H54 (cell line): ENCODE measurements around the gene ACOXL.

Experiments used
- DNase-seq: peaks from one replicate; pipeline ENCODE4 v3.0.0; 2011; ENCODE audit warnings: low spot score, mixed read lengths; ENCODE audit not compliant: insufficient read length
- FAIRE-seq: peaks from 3 replicates; lab custom pipeline; 2011; peaks lifted over from hg19 to GRCh38; lab: Jason Lieb, UNC
- POLR2A ChIP-seq: IDR thresholded peaks from 2 replicates; pipeline ENCODE4 v1.6.1; 2011; ENCODE audit warnings: low read depth, mild to moderate bottlenecking, low read length

Gene ACOXL

GRCh38 chr2:110971811-110972210 lies 239.4 kb downstream of the ACOXL start:
- FAIRE-seq, result no peak
- no peak for DNase-seq
- no peak for TF ChIP-seq POLR2A

DNA sequence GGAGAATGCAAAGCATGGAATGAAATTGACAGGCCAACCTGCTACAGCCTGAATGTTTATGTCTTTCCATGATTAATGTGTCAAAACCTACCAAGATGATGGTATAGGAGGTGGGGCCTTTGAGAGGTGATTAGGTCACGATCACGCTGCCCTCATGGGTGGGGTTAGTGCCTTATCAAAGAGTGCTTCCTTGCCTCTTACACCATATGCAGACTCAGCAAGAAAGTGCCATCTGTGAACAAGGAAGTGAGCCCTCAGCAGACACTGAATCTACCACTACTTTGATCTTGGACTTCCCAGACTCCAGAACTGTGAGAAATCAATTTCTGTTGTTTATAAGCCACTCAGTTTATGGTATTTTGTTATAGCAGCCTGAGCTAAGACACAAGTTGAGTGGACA lies 240.9 kb downstream of the ACOXL start:
- FAIRE-seq (no peak), DNase-seq (no peak)
- no peak for TF ChIP-seq POLR2A

GRCh38 chr2:110977403-110977802 lies 245.0 kb downstream of the ACOXL start:
- no peak for TF ChIP-seq POLR2A
- DNase-seq (no peak), FAIRE-seq (no peak)

DNA sequence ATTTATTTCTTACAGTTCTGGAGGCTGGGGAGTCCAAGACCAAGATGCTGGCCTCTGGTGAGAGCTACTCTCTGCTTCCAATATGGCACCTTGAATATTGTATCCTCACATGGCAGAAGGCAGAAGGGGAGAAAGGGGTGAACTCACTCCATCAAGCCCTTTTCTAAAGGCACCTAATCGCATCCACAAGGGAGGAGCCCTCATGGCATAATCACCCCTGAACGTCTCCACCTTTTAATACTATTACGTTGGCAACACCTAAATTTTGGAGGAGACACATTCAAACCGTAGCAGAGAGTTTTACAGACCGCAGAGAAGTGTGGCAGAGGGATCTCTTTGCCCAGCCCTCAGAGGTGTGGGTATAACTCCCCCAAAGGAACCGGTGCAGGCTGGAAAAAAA lies 245.8 kb downstream of the ACOXL start:
- TF ChIP-seq POLR2A, result no peak
- DNase-seq (no peak), FAIRE-seq (no peak)

DNA sequence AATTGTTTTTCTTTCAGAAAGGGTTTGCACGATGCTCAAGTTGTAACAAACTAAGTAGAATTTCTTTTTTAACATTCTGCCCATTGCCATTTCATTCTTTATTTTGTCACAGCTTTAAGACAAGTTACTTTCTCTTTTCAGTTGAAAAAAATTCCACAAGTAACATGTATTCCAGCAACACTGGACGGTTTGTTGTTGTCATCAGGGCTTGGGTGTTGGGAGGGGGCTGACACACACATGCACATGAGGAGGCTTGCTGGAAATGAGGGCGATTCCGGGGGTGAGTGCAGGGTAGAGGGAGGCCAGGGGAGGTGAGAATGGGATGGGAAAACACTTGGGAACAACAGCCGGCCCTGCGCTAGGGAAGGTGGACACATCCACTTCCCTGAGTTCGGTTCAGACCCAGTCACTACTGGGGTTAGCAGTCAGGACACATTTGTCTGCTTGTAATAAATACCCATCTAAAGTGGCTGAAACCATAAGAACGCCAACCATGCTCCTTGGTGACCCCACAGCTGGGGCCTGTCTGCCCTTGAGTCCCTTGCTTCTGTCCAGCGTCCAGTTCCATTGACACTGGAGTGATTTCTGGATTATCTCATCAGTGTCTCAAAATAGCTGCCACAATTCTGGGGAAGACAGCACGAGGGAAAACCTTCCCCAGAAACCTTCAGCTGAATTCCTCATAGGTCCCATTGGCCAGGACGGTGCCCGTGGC lies 246.5 kb downstream of the ACOXL start:
- DNase-seq (no peak), FAIRE-seq (no peak)
- no peak for TF ChIP-seq POLR2A

DNA sequence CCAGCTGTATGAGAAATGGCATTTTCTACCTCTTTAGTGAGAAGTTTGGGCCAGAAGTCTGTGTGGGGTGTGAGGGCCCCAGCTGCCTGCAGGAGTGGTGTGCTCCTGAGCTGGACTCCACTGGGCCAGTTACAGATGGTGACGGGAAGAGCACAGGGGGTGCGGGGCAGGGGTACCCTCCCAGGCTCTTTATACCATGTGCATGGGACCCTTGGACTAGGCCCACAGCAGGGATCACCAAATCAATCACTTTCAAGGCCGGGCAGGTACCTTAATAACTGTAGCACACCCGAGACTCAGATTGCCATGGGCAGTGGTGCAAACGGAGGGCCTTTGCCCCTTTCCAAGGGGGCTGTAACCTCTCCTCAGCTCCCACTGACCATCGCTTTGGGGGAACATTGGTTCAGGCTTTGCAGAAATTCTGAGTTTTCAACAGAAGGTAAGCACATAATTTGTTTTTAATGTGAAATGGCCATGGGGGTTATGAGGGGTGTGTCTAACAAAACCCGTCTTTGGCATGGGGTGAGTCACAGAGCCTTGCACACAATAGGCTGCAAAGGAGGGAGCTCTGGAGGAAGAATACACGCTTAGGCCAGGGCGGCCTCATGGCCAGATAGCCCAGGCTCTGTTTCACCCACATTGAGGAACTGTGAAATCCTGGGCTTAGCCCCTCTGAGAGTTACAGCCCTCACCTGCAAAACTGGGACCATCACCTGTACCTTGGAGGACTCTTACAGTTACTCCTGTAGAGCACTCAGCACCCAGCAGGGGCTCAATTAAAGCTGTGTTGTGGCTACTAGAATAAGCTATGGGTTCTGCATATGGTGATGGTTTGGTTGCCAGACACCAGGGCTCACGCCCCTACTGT lies 247.3 kb downstream of the ACOXL start:
- FAIRE-seq (no peak), DNase-seq (no peak)
- no peak for TF ChIP-seq POLR2A

DNA sequence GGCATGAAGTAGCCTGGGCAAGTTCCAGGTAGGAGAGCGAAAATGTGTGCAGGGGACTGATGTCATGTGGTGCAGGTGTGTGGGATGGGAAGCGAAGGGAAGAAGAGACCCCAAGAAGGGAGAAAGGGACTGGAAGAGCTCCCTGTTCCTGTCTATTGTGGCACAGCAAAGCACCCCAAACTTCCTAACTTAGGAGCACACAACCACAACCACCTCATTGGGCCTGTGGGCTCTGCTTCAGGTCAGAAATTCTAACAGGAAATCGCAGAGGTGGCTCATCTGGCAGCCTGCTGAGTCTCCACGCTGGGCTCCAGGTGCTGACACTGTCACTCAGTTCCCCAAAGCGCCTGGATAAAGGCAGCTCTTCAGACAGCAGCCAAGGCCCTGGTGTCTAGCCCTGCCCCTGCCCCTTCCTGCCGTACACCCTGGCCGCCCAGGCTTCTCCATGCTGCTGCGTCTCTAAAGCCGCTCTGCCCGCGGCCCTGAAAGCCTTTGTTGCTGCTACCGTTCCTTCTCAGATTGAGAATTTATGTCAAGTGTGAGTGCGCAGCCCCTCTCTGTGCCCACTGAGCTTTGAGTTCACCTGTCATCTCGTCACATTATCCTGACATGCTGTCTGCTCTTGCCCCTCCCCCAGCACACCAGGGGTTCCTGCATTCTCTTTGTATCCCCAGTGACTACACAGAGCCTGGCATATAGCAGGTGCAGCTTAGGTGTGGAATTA lies 248.1 kb downstream of the ACOXL start:
- FAIRE-seq (no peak), DNase-seq (no peak)
- no peak for TF ChIP-seq POLR2A

DNA sequence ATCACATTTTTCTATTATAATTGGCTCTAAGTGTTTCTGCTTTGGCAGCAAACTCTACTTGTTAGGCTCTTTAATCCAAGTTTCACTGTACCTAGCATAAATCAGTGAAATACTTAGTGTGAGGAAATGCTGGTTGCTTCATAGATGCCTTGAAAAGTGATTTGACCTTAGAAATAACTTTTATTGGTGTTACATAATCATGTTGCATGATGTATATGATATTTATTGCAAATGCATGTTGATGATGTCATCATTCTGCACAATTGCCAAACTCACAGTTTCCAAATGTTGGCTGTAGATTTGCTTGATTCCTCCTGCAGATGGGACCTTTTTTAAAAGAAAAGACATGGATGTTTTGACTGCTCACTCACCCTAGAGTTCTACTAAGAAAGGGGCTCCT lies 250.8 kb downstream of the ACOXL start:
- FAIRE-seq (no peak), DNase-seq (no peak)
- no peak for TF ChIP-seq POLR2A

DNA sequence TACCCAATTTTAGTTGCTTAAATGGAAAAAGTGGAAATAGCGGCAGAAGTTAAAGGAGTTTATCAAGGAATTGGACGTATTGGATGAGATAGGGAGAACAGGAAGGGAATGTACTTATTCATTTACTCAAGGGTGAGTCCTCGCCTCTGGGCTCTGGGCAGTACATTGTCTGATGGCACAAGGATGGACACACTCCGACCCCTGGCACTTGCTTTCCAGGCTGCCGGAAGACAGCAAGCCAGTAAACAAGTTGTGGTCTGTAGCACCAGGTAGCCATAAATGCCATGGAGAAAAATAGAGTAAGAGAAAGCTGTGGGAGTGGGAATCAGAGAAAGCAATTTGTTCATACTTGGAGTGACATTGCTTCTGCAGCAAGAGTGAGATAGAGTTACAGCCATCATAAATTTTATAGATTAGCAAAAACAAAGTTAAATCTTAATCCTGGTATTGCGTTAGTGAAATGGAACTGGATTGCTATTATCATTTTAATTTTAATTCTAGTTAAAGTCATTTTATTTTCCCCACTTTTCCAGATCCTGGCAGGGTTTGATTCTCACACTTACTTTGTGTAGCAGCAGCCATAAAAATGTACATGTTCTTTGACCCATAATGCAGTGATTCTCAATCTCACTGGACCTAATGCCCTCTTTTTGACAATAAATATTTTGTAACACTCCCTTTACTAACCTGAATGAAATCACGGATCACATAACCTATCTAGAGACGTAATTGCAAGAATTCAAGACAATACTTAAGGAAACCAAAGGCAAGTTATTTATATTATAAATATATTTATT lies 252.5 kb downstream of the ACOXL start:
- TF ChIP-seq POLR2A, result no peak
- DNase-seq, result no peak
- no peak for FAIRE-seq

- DNase-seq (no peak), FAIRE-seq (no peak)
- no peak for TF ChIP-seq POLR2A
Measured at GRCh38 chr2:110990440-110990839, 258.1 kb downstream of the ACOXL start.

DNA sequence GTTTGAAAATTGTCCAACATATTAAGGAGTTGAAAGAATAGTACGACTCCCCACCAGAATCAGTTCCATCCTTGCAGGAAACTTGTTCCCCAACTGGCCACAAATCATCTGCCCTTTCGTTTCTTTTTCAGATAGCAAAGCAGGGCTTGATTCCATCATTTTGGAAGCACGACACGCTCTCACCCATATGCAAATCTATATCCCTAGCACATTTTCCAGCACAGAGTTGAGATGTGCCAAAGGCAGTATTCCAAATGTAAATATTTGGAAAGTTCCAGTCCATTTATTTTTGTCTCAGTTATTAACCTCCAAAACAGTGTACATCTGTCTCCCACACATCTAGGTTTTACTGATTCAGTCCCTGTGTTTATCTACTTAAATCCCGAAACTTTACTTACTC lies 259.5 kb downstream of the ACOXL start:
- DNase-seq (no peak), FAIRE-seq (no peak)
- TF ChIP-seq POLR2A, result no peak

DNA sequence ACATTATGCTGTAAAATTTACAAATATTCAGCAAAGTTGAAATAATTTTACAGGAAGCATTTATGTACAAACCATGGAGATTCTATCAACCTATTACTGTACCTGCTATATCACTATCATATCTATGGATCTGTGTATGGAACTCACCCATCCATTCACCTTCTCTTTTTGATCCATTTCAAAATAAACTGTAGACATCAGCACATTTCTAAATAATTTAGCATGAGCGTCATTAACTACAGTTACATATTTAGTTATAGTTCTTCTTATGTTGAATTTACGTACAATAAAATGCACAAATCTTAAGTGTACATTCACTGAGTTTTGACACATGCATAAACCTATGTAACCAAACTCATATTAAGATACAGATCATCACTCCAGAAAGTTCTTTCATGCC lies 260.5 kb downstream of the ACOXL start:
- no peak for DNase-seq
- TF ChIP-seq POLR2A, result no peak
- FAIRE-seq, result no peak

DNA sequence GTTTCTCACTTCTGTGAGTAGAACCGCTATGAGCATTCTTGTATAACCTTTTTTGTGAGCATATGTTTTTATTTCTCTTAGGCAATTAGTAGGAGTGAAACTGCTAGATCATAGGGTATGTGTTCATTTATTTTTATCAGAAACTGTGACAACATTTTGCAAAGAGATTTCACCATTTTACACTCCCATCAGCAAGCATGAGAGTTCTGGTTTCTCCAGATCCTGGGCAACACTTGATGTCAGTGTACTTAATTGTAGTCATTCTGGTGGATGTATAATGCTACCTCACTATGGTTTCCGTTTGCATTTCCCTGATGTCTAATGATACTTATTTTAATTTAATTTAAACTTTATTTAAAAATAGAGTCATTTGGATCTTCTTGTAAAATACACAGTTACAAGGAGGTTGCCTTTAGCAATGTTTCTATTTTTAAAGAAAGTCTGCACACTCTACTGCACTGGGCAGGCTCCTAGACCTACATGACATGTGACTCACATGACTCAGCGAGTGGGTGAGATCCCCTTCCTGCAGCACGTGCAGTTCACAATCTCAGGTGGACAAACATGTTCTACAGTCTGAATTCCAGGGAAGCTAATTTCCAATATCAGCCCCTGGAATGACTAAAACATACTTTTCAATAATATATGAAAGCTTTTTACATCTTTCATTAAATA lies 261.3 kb downstream of the ACOXL start:
- no peak for FAIRE-seq
- TF ChIP-seq POLR2A, result no peak
- DNase-seq, result no peak
